Measurements from ENCODE around the gene AKAP6.

DNA sequence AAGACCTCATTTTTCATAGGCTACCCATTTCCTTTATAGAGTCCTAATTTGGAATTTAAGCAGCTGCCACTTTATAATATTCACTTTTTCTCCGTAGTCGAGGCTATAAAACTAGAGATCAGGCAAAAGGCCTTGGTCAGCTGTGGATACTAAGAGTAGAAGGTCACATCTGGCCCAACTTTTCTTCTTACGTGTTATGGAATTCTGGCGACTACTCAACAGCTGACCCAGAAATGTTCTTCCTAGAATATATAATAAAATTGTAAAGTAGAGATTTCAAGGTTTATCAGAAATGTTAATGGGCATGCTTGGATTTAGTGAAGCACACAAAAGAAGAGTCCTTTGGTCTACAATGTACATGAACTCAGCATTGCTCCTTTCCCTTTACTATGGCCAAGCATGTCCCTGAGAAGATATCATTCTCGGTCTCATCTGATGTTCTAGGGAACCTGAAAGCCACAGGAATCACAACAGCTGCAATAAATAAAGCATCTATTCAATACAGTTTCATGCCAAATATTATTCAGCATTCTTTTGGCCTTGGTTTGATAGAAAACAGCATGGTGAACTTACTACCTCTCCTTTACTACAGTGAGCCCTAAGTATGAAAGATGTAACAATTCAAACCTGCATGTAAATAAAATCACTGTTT, 348.2 kb downstream of the AKAP6 start:
- no peak for TF ChIP-seq CTCF (IDR thresholded peaks at IDR 0.05; ENCODE audit: low read depth, low read length, poor library complexity, severe bottlenecking)
- no peak for TF ChIP-seq EZH2phosphoT487 (IDR thresholded peaks at IDR 0.05; ENCODE audit: borderline replicate concordance, low read length)
